ENCODE results near the gene C2orf80. TPM values are rescaled to one million over a fixed set of nuclear protein-coding genes. Genes with fewer than 3 reads are reported as not detected.
"Not testable (repeated sequence)": the region's sequence is repeated elsewhere in the genome, so short reads cannot be mapped to it uniquely, and the experiment has no call there.

C2orf80 gene
- polyA plus RNA-seq, 1 experiment: not detected

GRCh38 chr2:208142925-208143799, 46.7 kb downstream of the C2orf80 start:
- no peak for DNase-seq (ENCODE audit: low read depth, low spot score)
- TF ChIP-seq, protein P1, sequence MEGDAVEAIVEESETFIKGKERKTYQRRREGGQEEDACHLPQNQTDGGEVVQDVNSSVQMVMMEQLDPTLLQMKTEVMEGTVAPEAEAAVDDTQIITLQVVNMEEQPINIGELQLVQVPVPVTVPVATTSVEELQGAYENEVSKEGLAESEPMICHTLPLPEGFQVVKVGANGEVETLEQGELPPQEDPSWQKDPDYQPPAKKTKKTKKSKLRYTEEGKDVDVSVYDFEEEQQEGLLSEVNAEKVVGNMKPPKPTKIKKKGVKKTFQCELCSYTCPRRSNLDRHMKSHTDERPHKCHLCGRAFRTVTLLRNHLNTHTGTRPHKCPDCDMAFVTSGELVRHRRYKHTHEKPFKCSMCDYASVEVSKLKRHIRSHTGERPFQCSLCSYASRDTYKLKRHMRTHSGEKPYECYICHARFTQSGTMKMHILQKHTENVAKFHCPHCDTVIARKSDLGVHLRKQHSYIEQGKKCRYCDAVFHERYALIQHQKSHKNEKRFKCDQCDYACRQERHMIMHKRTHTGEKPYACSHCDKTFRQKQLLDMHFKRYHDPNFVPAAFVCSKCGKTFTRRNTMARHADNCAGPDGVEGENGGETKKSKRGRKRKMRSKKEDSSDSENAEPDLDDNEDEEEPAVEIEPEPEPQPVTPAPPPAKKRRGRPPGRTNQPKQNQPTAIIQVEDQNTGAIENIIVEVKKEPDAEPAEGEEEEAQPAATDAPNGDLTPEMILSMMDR (IDR thresholded peaks at IDR 0.05; ENCODE audit: low read depth, low read length): no peak
- H3K4me3 ChIP-seq (ENCODE audit: low read depth, low read length): no peak overlapping the region
- POLR2A ChIA-PET: no interaction called here
- no peaks in the 10 kb centered on the region for H3K27me3 ChIP-seq (ENCODE audit: control insufficient read depth, insufficient read depth, low read length)
- CTCF ChIA-PET: interaction anchor here (2.4 kb wide), 1 partner anchor 32 kb away, joined by 15 read pairs; no protein-coding TSS in a partner anchor
- no peaks in the 10 kb centered on the region for H3K9me3 ChIP-seq (ENCODE audit: control insufficient read depth, insufficient read depth, low read length)
- H3K27ac ChIP-seq (ENCODE audit: low read depth, low read length): no peak overlapping the region

DNA sequence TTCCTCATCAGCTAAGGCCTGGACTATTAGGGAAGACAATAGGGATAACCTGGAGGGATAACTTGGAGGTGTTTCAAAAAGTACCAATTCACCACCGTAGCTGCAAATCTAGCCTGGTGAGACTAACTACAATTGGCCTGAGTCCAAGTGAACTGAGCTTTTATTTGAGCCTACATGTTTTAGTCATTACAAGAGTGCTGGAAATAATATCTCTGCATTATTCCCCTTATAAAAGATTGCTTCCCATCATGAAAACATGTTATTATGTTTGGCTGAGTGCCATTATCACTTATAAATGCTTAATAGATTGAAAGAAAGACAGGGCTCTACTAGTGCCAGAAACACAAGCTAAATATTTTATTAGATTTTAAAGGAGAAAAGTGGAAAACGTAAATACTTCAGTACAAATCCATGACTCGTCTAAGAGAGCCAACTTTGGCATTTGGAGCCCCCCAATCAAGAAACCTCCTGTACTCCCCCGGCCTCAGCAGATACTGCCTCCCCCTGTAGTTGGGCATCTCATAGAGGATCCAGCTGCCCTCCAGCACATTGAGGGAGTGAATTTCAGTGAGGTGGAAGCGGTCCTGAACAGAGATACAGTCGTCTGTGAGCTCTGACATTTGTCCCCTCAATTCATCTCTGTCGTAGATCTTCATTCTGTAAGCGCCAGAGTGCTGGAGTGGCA, 47.4 kb downstream of the C2orf80 start:
- Histone ChIP-seq H3K4me3 (ENCODE audit: low read depth, low read length) (no peak overlapping the region), H3K27me3 (ENCODE audit: control insufficient read depth, insufficient read depth, low read length) (no peaks in the 10 kb centered on the region), H3K27ac (ENCODE audit: low read depth, low read length) (no peak overlapping the region), H3K9me3 (ENCODE audit: control insufficient read depth, insufficient read depth, low read length) (no peaks in the 10 kb centered on the region)
- ChIA-PET CTCF (interaction anchor here (1.5 to 2.4 kb wide), 2 partner anchors 33 to 396 kb away, joined by 3 to 15 read pairs; no protein-coding TSS in a partner anchor), POLR2A (no interaction called here)
- TF ChIP-seq, protein P1 (IDR thresholded peaks at IDR 0.05; ENCODE audit: low read depth, low read length): no peak
- DNase-seq (ENCODE audit: low read depth, low spot score): no peak

DNA sequence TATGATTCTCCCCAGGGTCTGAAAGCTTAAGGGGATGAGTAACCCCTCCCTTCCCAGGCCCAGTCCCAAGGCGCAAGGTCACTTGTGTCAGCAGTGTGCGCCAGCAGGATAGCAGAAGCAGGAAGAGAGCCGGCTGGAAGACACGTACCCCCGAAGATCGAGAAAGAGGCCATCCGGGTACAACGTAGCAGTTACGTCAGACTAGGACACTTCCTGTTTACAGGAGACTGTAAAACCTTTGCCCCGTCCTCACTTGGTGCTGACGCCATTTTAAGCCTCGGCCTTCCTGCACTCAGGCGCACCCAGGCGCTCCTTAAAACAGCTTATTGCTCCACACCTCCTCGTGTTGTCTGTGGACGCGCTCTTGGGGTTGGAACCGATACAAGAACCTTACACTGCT, 50.4 kb downstream of the C2orf80 start:
- Histone ChIP-seq H3K27ac (ENCODE audit: low read depth, low read length) (no peak overlapping the region), H3K9me3 (ENCODE audit: control insufficient read depth, insufficient read depth, low read length) (no peaks in the 10 kb centered on the region), H3K27me3 (ENCODE audit: control insufficient read depth, insufficient read depth, low read length) (peaks cover 5% of the 10 kb centered on the region), H3K4me3 (ENCODE audit: low read depth, low read length) (no peak overlapping the region)
- ChIA-PET POLR2A (no interaction called here), CTCF (no interaction called here)
- TF ChIP-seq, protein P1 (IDR thresholded peaks at IDR 0.05; ENCODE audit: low read depth, low read length): no peak
- no peak for DNase-seq (ENCODE audit: low read depth, low spot score)

- CTCF ChIA-PET; DNase-seq (ENCODE audit: low read depth, low spot score); H3K27me3 ChIP-seq (ENCODE audit: control insufficient read depth, insufficient read depth, low read length); H3K27ac ChIP-seq (ENCODE audit: low read depth, low read length); POLR2A ChIA-PET; H3K9me3 ChIP-seq (ENCODE audit: control insufficient read depth, insufficient read depth, low read length); H3K4me3 ChIP-seq (ENCODE audit: low read depth, low read length): not testable (repeated sequence)
Measured at GRCh38 chr2:208138334-208138733, 51.5 kb downstream of the C2orf80 start.

DNA sequence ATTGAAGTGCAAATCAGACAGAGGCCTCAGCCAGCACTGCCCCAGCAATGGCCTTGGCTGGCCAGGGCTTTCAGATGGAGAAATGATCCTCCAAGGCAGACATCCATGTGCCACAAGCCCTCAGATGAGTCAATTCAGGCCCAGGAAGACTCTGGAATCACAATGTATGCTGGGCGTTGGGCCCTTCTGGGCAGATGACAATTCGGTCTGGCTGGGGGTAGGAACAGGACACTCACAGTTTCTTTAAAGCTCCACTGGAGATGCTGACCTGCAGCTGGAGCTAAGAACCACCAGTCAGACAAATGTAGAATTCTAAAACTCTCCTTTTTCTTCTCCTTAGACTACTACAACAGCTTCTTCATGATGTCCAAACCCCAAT, 53.1 kb downstream of the C2orf80 start:
- H3K27me3 ChIP-seq (ENCODE audit: control insufficient read depth, insufficient read depth, low read length): peaks cover 5% of the 10 kb centered on the region
- TF ChIP-seq, protein P1 (IDR thresholded peaks at IDR 0.05; ENCODE audit: low read depth, low read length): no peak

More for the DNA sequence above, 53.1 kb downstream of the C2orf80 start:
- no peaks in the 10 kb centered on the region for H3K9me3 ChIP-seq (ENCODE audit: control insufficient read depth, insufficient read depth, low read length)
- H3K4me3 ChIP-seq (ENCODE audit: low read depth, low read length): no peak overlapping the region
- H3K27ac ChIP-seq (ENCODE audit: low read depth, low read length): no peak overlapping the region
- POLR2A ChIA-PET: no interaction called here
- CTCF ChIA-PET: interaction anchor here (1.5 kb wide), 1 partner anchor 39 kb away, joined by 6 read pairs; no protein-coding TSS in a partner anchor
- DNase-seq (ENCODE audit: low read depth, low spot score): no peak

Data from AG04450 (cell line).